EH (cell line): ENCODE data around the gene ARL6IP6.
"Not testable (repeated sequence)": the region's sequence is repeated elsewhere in the genome, so short reads cannot be mapped to it uniquely, and the experiment has no call there.

Source experiments
- DNase-seq: peaks from one replicate; pipeline ENCODE4 v3.0.0-alpha.2; 2015; ENCODE audit warnings: low read depth

The ARL6IP6 gene

DNA sequence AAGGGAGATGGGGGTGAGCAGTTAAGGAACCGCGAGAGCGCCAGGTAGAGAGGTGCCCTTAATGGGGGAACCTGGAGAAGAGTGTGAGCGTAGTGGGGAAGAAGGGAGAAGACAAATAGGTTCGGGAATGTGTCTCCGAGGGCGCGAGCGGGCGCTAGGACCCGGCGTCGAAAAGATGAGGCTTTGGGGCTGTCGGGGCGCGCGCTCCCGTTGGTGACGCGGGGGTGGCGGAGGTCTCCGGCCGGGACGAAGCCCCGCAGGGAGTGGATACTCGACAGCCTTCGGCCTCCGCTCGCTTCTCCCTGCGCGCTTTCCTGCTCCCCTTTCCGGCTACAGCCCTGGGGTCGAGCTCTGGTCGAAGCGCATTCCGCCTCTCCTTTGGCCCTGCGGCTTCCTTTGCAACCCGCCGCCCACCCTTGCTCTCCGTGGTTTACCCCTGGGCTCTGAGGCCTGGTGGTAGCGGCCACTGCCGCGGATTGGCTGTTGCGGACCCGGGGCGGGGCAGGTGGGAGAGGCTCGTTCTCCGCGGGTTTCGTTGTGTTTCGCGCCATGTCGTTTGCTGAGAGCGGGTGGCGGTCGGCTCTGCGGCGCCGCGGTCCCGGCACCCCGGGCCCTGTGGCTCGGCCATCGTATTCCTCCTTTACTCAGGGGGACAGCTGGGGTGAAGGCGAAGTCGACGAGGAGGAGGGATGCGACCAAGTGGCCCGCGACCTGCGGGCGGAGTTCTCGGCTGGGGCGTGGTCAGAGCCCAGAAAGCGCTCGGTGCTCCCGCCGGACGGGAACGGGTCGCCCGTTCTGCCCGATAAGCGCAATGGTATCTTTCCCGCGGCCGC is at the start of gene ARL6IP6:
TSS of gene ARL6IP6 (plus strand) at position 545 of the 833 bp plus-strand sequence. CDS start at position 550, 5 bp downstream.
- peak; percentile 90 for DNase-seq

DNA sequence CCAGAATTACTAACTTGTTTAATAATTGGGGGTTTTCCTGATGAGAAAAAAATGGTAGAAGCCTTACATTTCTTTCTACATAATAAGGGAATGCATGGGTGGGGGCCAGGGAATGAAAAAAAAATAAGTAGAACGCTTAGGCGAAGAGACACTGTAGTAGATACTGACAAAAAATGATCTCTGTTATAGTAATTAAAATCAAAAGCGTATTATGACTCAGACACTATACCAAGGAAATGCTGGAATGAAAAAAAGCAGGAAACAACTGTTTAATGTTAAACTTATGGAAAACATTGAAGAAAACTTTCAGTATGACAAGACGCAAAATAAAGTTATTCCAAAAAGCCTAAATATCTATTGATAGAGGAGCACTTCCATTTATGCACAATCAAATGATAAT is 44.1 kb upstream of the ARL6IP6 start:
- DNase-seq: no peak

DNA sequence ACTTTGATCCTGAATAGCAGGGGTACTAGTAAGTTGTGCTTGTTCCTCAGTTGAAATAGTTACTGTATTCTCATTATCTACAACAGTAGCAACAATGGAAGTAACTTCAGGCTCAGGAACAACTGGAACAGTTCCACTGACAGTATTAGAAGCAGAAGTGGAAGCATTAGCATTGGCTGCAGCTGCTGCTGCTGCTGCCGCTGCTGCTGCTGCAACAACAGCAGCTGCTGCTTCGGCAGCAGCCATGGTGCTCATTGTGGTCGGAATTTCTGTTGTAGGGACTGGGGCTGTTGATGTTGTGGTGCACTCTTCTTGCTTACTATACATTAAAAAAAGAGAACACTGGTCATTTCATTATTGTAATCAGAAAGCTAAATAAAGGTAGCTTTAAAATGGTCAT is 42.0 kb upstream of the ARL6IP6 start:
- no peak for DNase-seq

DNA sequence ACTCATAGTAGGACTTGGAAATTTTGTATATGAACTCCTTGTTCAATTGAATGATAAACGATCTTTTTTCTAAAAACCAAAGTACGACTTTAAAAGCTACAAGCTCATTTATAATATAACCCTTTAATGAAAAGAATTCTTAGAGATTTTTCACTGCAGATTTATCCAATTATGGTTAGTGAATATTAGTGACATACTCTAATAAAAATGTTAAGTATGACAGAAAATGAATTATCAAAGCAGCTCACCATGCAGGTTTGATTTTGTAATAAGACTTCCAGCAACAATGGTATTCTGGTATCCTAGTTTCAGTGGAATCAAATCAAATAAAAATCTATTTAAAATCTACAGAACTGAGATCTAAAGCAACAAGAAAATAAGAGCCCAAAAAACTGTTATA is 39.6 kb upstream of the ARL6IP6 start:
- no peak for DNase-seq

DNA sequence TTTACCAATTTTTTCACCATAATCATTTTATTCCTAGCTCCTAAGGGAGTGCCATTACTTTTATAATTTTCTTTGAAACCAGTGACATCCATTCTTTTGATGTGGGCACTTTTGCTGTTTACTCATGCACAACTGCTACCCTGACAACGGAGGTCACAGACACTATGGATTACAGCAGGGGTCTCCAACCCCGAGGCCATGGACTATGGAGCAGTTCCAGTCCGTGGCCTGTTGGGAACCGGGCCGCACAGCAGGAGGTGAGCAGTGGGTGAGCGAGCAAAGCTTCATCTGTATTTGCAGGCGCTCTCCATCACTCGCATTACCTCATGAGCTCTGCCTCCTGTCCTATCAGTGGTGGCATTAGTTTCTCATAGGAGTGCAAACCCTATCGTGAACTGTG is 35.8 kb upstream of the ARL6IP6 start:
- DNase-seq: no peak

DNA sequence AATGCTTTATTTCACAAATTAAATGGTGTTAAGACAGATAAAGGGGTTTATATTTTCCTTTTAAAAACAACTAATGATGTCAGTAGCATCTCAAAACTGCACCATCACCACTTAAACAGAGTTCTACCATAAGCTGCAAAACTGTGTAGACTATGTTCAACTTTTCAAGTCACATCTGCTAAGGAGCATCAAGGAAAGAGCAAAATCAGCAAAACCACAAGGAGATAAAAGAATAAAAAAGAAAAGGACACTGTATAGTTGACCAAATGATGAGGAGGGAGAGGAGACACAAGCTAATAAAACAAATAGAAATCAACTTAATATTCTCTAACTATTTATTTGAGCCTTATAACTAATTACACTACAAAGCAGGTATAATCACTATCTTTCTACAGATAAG is 35.0 kb upstream of the ARL6IP6 start:
- DNase-seq: no peak

DNA sequence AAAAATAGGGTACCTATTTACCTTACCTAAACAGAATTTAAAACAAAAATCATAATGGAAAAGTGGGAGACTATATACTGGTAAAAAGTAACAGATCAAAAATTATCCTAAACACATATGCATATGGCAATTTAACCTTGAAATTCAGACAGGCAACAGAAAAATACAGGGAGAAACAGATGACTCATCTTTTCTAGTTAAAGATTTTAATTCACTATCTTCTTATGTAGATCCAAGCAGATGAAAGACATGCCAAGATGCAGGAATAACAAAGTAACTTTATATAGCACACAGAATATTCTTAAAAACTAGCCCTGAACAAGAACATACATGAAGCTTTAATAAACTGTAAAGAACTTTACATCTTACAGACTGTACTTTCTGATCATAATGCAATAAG is 32.1 kb upstream of the ARL6IP6 start:
- DNase-seq: no peak

DNA sequence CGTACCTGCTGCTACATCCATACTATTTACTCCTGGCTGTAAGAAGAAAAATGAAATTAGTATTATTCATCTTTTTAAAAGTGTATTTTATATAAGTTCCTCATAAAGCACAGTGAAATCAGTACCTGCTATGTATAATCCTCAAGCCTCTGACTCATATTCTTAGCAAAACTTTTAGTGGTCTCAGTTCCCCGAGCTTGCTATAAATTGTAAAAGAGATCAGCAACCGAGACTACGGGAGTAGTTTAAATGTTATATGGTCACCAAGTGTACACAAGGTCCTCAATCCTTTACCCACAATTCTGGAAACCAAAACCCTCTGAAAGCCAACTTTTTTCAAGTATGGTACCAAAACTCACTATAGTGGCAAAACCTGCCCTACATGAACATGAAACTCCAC is 25.4 kb upstream of the ARL6IP6 start:
- no peak for DNase-seq

DNA sequence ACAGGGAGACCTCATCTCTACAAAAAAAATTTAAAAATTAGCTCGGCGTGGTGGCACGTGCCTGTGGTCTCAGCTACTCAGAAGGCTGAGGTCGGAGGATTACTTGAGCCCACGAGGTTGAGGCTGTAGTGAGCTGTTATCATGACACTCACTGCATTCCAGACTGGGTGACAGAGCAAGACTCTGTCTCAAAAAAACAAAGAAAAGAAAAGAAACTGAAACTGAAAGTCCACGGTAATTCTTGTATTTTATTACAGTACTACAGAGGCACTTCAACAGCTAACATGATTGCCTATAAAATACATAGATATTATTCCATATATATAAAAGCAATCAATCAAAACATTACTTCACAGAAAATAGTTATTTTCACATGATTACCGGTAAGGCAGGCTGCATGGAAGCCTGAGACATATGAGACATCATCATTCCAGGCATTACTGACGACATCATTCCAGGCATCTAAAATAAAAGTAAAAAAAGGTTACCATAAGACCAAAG is 24.2 kb upstream of the ARL6IP6 start:
- peak; percentile 80 for DNase-seq

DNA sequence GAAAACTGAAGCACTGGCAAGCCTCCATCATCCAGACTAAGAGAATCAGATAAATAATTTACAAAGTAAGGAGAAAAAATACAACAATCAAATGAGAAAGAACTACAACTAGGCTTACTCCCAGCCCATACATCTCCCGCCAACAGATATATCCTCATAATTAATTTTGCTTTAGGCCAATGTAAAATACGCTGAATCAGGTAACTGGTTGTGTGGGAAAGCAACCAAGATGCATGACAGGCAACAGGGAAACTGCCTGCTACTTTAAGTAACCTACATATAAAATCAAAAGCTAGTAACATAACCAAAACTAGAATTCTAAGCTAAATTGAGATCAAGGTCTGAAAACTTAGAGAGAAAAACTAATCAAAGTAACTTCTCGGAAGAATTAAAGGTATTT is 22.7 kb upstream of the ARL6IP6 start:
- no peak for DNase-seq

DNA sequence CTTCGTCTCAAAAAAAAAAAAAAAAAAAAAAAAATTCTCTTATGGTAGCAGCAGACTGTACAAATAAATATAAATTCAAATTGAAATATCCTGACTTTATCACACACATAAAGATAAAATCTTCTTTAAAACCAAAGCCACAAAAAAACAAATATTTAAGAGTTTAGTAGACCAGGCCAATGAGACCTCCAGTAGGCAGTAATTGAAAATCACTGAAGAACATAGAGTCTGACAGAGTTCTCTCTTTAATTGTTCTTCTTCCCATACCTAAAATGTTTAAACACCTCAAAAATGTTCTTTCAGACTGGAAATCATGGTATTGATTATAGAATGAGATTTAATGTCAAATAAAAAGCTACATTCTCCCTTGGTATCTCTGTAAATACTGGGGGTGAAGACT is 21.9 kb upstream of the ARL6IP6 start:
- peak; percentile 57 for DNase-seq

DNA sequence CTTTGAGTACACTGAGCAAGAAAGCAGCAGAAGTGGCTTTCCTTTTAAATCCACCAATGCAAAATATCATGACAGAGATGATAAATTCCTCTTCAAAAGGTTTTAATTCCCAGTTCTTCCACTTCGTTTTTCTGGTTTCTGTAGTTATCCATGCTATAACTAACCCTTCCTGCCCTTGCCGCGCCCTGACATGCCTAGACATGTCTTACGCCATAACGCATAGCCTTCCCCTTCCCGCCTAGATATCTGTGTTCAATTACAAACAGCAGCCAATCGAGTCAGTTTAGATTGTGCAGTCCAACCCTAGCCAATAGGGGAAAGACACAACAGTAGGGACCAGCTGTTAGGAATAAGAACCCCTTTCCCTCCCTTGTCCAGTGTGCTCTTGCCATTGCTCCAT is 17.2 kb upstream of the ARL6IP6 start:
- no peak for DNase-seq

DNA sequence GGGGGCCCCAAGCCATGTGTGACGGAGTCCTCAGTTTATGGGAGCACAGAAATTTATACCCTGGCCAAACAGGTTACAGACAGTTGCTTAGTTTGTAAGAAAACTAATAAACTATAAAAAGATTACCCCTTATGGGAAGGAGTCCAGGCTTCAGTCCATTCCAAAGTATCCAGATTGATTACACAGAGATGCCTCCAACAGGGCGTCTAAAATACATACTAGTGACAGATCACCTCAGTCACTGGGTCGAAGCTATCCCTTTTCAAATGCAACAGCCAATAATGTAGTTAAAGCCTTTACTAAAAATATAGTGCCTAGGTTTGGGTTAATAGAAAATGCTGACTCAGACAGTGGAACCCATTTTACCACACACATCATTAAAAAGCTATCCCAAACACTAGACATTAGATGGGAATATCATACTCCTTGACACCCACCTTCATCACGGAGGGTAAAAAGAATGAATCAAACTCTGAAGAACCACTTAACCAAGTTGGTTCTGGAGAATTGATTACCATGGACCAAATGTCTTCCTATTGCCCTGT is 11.9 kb upstream of the ARL6IP6 start:
- DNase-seq: no peak

DNA sequence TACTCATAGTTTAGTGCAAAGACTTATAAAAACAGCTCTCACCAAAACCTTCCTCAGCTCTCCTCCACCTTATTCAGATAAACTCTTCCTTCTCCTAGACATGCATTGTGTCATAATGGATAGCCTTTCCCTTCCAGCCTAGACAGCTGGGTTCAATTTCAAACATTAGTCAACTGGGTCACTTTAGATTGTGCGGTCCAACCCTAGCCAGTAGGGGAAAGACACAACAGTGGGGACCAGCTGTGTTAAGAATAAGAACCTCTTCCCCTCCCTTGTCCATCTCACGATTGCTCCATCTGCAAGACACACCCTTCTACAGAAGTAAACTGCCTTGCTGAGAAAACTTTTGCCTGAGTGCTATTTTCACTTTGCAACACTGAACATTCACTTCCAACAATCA is 9.7 kb upstream of the ARL6IP6 start:
- DNase-seq: no peak

DNA sequence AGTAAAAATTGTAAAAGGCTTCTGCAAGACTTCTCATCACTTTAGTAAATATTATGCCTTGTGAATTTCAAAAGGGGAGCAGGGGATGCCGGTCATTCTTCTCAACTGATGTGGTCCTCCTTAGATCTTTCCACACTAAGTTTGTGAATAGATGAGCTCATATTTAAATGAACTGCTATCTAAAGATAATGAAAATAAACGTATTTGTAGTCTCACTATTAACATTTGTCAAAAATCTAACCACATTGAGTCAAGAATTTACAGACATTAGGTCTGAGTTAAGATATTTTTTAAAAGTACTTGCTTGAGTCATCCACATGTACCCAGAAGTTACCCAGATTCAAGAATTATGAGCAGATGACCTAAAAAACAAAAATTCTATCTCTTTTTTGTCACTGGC is 7.7 kb upstream of the ARL6IP6 start:
- DNase-seq: peak; percentile 79

DNA sequence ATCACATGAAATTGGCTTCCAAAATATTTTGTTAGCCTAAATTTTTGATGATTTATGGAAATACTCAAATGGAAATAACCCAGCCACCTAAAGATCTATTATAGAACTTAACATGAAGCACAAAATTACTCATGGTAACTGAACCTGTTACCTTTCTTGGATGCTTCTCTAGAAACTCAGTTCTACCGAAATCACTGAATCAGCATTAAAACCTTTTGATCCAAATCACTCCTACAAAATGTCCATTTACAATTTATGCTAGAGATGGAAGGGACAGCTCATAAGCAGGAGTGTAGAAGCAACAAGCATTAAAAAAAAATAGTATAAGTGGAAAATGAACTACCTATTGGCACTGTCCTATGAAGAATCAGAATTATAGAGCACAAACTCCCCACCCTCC is 3.3 kb upstream of the ARL6IP6 start:
- no peak for DNase-seq

DNA sequence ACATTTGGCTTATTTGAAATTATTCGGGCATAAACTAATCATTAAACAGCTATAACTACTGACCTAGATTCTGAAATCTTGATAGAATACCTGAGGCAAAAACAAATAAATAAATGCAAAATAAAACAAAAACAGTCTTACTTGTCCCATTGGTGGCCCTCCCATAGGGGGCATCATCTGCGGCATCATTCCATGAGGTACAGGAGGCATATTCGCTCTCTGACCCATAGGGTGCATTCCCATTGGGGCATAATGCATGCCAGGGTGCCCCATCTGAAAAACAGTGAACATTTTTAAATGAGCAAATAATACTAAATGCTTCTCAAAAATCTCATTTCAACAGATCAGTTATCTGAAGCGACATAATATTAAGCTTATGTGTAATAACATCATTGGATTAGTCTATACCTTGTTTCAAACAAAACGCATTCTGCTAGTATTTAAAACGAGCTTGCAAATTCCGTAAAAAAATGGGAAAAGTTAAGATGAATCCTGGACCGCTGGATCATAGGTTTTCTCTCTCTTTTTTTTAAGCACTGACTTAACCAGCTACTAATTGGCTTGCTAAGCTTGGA is 2.5 kb upstream of the ARL6IP6 start:
- no peak for DNase-seq

DNA sequence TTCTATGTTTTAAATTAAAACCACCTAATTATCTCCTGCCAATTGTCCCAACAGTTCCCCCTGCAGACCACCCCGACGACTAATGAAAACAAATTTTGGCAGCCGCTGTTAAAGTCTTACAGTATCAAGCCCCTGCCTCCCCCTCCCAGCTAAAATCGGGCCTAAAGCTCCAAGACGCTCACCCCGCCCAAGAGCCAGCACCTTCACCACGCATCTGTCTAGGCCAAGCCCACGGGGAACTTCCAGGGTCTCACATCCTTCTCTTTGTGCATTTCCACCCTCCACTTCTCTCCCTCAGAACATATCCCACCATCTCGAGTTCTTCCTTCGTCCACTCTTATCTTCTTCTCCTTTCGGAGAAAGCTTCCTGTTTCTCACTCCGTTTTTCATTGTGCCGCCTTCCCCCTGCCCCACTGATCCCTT is 1.6 kb upstream of the ARL6IP6 start:
- DNase-seq: no peak

DNA sequence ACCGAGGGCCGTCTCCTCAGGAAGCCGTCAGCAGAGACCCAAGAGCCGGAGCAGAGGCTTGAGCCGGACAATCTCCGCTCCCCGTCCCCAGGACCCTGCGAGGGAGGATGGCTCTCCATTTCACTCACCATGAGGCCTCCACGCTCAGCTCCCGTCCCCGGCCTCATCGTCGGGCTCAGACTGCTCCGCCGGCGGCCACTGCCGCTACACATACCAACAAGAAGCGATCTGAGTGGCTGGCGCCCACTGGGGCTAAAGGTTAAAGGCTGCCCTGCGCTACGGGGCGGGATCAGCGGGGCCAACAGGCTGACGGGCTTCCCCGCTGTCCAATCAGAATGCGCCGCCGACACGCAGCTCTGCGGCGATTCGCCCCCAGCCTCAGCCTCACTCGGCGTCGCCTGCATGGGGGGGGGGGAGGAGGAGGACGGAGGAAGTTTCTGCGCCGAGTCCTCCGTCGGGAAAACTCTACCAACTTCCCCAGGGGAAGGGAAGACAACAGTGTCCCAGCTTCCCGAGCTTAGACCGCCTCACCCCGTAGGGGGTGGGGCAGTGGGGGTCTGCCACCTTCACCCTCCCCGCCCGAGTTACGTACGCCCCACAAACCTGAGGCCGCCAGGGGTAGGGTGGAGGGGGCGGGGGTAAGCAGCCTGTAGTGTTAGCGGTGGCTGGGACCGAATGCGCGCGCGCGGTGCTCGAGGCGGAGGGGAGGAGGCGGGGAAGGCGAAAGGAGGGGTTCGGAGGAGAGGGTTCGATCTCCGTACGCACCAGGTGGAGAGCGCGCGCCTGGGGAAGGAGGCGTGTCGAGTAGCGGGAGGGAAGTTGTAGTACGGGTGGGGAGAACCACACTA is 968 bp upstream of the ARL6IP6 start, which contains the start of gene PRPF40A:
TSS of gene PRPF40A (minus strand) at position 234 of the 848 bp plus-strand sequence. CDS start at position 212, 22 bp downstream.
- peak; percentile 98 for DNase-seq

DNA sequence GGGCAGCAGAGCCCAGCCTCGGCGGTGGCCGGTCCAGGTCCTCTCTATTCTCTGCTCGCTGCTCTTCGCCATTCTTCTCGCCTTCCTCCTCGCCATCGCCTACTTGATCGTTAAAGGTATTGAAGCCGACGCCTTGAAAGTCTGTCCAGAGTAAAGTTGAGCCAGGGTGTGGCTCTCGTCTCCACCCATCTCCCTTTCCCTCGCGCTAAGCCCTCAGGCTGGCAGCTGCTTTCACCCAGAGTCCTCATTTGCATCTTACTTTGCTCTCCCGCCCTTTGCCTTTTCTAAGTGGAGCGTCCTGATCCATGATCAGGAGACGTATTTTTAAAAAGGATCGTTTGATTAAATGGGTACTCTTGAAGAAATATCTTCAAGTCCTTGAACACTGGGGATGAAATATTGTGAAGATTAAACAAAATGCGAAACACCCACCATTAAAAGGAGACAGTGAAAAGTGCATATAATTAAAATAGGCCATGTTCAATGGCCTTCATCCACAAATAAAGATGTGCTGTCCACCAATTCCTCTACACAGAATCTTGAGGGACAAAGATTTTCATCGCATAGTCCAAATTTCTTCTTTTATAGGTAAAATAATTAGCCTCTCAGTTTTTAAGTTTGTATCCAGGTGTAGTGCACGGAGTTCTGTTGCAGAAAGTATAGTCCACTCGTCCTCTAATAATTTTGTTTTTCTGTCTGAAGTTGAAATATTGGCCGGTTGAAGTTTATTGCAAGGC is 657 bp downstream of the ARL6IP6 start:
- DNase-seq: peak; percentile 50

DNA sequence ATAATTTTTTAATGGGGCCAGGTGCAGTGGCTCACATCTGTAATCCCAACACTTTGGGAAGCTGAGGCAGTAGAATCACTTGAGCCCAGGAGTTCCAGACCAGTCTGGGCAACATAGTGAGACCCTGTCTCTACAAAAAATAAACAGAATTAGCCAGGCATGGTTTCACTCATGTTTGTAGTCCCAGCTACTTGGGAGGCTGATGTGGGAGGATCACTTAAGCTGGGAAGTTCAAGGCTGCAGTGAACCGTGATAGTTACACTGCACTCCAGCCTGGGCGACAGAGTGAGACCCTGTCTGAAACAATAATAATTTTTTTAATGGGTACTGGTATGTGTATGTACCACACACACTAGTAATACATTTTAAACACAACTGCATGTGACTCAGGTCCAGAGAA is 2.4 kb downstream of the ARL6IP6 start:
- DNase-seq: no peak

DNA sequence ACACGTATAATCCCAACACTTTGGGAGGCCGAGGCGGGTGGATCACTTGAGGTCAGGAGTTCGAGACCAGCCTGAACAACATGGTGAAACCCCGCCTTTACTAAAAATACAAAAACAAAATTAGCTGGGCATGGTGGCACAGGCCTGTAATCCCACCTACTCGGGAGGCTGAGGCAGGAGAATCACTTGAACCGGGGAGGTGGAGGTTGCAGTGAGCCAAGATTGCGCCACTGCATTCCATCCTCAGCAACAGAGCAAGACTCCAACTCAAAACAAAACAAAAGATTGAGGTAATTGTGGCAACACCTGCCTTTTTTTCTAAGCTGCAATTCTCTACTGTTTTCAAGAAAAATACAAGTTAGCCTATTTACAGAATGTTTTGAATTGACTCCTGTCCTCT is 4.2 kb downstream of the ARL6IP6 start:
- not testable (repeated sequence) for DNase-seq
